SK-MEL-5 (cell line): Measurements from ENCODE around the gene SPTBN5. TPM values are rescaled to one million over a fixed set of nuclear protein-coding genes. Genes with fewer than 3 reads are reported as not detected.

ENCODE experiments used
- DNase-seq: peaks from one replicate; pipeline ENCODE4 v3.0.0-alpha.2; 2016; ENCODE audit warnings: low read depth, low spot score
- in situ Hi-C: cut with HindIII; loops from 2 replicates; pipeline ENCODE4 v1.10.0; 2016; ENCODE audit warnings: low sequenced_read_pairs, high pct_unique_total_duplicates, low pct_unique_long_range_greater_than_20kb
- total RNA-seq: library from RNA; depleted of rRNA; stranded (reverse); fragments of >200 nt; shearing (Covaris generic); gene quantifications from 2 replicates; pipeline ENCODE4 v1.2.3, GENCODE V29; 2014

The SPTBN5 gene
- total RNA-seq, 1 experiment from 2014 or later, result 0.03 TPM

GRCh38 chr15:41880156-41880877 is 13.5 kb downstream of the SPTBN5 start:
- no peak for DNase-seq
- in situ Hi-C loops, result no loop called here

GRCh38 chr15:41879321-41879845 is 14.5 kb downstream of the SPTBN5 start:
- DNase-seq, result no peak
- in situ Hi-C loops, result no loop called here

- DNase-seq, result no peak
- in situ Hi-C loops, result no loop called here
Measured at GRCh38 chr15:41878355-41878699, 15.5 kb downstream of the SPTBN5 start.

GRCh38 chr15:41877631-41878354 is 16.1 kb downstream of the SPTBN5 start:
- DNase-seq, result no peak
- in situ Hi-C loops, result no loop called here

GRCh38 chr15:41876689-41877088 is 17.2 kb downstream of the SPTBN5 start:
- no peak for DNase-seq
- in situ Hi-C loops, result no loop called here

- no peak for DNase-seq
- in situ Hi-C loops, result no loop called here
Measured at GRCh38 chr15:41876007-41876406, 17.8 kb downstream of the SPTBN5 start.

- in situ Hi-C loops, result no loop called here
- no peak for DNase-seq
Measured at GRCh38 chr15:41874736-41875135, 19.1 kb downstream of the SPTBN5 start.

GRCh38 chr15:41873711-41874110 is 20.1 kb downstream of the SPTBN5 start:
- DNase-seq, result no peak
- in situ Hi-C loops, result no loop called here

- no peak for DNase-seq
- in situ Hi-C loops, result no loop called here
Measured at GRCh38 chr15:41872166-41872747, 21.6 kb downstream of the SPTBN5 start.

GRCh38 chr15:41871175-41871905 is 22.5 kb downstream of the SPTBN5 start:
- no peak for DNase-seq
- in situ Hi-C loops, result no loop called here

GRCh38 chr15:41870689-41871081 is 23.2 kb downstream of the SPTBN5 start:
- no peak for DNase-seq
- in situ Hi-C loops, result no loop called here

GRCh38 chr15:41869770-41870688 is 23.8 kb downstream of the SPTBN5 start:
- DNase-seq, result no peak
- in situ Hi-C loops, result no loop called here

- DNase-seq, result no peak
- in situ Hi-C loops, result no loop called here
Measured at GRCh38 chr15:41868321-41868720, 25.5 kb downstream of the SPTBN5 start.

GRCh38 chr15:41866872-41867579 is 26.8 kb downstream of the SPTBN5 start:
- DNase-seq, result no peak
- in situ Hi-C loops, result no loop called here

- no peak for DNase-seq
- in situ Hi-C loops, result no loop called here
Measured at GRCh38 chr15:41866263-41866703, 27.6 kb downstream of the SPTBN5 start.

- DNase-seq, result no peak
- in situ Hi-C loops, result no loop called here
Measured at GRCh38 chr15:41865490-41866055, 28.3 kb downstream of the SPTBN5 start.
